ENCODE data around the gene DRD4.

The DRD4 gene

DNA sequence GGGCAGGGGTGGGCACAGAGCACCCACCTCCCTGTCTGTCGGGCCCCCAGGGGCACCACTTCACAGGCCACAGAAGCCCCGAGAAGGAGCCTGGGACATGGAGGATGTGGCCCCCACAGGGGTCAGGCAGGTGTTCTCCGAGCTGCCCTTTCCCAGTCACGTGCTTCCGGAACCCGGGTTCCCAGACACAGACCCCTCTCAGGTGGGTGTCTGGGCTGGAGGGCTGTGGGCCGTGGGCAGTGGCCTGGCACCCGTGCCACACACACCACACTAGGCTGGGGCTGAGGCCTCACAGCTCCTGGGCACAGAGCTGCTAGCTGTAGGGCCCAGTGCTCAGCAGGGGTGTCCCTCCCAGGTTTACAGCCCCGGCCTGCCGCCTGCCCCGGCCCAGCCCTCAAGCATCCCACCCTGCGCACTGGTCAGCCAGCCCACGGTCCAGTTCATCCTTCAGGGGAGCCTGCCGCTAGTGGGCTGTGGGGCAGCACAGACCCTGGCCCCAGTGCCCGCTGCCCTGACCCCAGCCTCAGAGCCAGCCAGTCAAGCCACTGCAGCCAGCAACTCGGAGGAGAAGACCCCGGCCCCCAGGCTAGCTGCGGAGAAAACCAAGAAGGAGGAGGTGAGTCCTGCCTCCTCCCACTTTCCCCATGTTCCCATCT lies 26.8 kb upstream of the DRD4 start:
- DNase-seq = no peak

DNA sequence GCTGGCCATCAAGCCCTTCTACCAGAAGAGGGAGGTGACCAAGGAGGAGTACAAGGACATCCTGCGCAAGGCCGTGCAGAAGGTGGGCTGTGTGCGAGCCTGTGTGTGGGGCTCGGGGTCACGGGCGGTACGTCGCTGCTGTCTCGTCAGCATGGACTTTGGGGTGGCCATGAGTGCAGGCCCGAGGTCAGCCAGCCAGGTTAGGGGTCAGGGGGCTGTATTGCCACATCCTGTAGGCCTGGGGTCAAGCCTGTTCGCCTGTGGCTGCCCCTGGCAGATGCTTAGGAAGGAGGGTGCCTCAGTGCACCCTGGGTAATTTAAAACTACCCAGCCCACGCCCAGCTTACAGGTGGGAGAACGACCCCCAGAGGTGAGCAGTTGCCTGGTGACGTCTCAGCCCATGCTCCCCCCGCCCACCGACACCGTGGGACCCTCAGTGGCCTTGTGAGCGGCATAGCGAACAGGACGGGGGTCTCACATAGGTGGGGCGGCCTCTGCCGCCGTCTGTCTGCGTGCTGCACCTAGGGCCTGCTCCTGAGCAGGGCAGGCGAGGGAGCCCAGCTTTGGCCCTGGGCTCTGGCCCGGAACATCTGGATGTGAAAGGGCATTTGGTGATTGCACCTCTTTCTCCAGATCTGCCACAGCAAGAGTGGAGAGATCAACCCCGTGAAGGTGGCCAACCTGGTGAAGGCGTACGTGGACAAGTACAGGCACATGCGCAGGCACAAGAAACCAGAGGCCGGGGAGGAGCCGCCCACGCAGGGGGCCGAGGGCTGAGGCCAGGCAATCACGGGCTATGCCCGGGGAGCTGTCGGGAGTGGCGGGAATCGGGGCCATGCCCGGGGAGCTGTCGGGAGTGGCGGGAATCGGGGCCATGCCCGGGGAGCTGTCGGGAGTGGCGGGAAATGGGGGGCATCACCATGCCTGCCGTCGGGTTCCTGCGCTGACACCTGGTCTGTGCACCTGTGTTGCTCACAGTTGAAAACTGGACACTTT lies 25.8 kb upstream of the DRD4 start:
- DNase-seq = no peak

DNA sequence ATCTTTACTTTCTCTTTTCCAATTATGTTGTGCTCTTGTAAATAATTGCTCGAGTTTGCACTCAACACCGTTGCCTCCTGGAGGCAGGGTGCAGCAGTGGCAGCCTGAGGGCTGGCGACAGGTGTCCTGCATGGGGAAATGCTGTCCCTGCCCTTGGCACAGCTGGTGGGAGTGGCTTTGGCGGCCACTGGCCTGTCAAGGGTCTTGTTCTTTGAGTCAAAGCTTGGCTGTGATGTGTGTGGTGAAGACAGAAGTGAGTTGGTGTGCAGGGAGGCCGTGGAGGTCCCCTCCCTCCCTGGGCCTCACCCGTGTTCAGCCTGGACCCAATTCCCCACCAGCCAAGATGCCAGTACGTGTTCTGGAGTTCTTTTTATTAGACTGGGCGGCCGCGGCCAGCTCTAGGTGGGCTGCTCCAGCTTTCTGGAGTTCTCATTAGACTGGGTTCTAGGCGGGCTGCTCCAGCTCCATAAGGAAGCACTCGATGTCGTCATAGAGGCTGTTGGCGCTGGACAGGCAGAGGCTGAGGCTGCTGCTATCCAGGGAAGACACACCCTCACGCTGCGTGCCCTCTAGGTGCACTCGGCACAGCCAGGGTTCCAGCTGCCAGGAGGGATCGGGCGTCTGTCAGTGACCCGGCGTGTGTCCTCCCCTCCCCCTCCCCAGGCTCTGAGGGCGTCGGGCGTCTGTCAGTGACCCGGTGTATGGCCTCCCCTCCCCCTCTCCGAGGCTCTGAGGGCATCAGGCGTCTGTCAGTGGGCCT lies 24.7 kb upstream of the DRD4 start:
- no peak for DNase-seq

DNA sequence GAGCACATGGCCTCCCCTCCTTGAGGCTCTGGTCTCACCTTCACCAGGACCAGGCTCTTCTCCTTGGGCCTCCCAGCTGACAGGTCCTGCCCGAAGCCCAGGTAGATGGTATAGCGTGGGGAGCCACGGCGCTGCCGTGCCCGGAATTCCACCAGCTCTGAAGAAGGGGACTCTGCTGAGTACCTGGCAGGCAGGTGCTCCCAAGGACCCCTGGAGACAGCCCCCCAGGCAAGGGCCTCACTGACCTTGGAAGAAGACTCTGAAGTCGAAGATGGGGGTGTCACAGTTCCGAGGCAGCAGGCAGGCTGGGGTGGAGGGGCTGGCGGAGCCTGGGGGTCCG lies 24.1 kb upstream of the DRD4 start:
- no peak for DNase-seq

DNA sequence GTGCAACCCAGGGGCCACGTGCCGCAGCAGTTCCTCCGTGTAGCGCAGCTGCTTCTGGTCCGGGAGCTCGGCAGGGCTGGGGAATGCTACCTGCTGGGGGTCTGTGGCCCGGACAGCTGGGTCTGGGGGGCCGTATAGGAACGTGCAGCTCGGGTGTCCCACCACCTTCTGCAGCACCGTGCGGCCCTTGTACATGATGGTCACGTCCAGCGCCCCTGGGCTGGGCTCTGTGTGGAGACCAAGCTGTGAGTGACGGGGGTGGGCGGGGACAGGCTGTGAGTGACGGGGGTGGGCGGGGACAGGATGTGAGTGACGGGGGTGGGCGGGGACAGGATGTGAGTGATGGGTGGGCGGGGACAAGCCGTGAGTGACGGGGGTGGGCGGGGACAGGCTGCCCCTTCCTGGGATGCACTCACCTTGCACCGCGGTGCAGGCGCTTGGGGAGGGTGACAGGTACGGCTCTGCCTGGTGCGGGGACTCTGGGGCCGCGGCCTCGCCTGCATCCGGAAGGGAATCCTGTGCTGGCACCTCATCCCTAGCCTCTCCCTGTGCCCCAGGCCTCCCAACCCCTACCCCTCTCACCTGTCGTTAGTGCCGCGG lies 23.6 kb upstream of the DRD4 start:
- peak; percentile 57 for DNase-seq

DNA sequence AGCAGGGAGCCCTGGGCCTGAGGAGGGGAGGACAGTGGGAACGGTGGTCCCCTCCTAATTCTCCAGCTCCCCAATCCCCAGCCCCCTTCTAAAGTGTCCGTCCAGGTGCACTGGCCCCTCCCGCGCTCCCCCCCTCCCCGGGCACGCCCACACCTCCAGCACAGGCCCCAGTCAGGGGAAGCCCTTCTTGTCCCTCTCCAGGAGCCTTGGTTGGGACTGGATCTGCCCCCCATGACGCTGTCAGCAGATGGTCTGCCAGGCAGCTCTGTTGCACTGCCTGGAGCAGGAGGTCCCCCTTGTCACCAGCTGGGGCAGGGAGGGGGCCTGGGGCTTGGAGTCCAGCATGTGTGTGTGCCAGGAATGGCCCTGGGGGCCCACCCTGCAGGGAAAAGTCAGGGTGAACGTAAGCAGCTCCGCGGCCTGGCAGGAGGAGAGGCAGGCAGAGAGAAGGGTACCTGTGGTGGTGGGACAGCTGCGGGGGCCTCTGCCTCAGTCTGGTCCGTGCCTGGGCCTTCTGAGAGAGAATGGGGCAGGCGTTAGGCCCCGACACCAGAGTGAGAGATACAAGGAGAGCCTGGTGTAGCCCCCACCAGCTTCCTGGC lies 22.9 kb upstream of the DRD4 start:
- DNase-seq = no peak

DNA sequence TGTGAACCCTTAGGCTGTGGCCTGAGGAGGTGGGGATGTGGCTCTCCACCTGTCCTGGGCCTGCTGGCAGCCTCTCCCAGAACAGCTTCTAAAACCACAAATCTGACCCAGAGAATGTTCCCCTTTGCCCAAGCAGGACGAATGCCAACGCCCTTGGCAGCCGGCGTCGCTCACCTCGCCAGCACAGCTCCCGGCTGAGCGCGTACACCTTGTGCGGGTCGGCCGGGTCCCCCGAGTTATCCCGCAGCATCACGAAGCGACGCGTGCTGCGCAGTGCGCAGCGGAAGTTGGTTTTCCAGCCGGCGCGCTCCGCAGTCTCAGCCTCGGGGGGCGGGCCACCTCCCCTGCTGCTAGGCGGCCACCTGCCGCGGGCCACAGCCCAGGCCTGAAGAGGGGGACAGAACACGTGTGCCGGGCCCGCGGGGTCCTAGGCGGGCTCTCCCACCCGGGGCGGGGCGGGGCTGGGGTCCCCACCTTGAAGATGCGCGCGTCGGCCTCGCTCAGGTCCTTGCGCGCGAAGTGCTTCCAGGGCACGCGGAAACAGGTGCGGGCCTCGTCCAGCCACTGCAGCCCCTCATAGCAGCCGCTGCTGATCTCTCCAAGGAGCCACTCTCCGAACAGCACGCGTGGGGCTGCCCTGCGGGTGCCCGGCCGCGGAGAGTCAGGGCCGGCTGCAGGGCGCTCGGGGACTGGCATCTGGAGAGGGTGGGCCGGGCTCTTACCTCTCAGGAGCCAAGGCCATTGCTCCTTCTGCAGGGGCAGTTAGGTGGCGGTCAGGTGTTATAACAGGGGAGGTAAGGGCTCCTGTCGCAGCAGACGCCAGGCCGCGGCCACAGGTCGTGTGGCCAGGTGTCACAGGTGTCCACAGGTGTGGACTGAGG lies 22.2 kb upstream of the DRD4 start:
- DNase-seq = no peak

DNA sequence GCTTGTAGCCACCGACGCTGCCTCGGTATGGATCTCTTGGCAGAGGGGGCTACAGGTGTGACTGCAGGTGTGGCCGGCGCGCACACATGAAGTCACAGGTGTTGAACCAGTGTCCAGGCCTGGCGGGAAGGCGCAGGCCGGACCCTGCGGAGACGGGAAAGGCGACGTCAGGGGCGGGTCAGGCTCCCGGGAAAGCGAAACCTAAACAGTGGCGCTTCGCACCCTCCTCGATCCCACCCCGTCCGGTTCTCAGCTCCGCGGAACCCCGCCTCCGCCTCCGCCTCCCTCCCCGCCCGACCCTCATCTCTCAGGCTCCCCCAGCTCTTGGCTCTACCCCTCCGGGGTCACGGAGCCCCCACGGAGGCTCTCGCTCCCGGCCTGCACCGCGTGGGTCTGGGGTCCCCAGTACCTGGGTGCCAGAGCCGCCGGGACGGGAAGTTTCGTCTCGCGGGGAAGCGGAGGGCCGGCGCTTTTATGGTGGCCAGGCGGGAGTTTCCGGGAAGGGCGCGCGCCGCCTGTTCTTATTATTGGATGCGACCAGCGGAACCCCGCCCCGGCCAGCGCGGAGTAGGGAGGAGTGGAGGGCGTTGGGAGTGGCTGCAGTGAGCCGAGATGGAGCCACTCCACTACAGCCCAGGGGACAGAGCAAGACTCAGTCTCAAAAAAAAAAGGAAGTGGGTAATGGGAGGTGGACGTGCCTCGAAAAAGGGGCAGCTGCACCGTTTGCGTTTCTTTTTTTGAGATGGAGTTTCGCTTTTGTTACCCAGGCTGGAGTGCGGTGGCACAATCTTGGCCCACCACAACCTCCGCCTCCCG lies 21.4 kb upstream of the DRD4 start, which contains the start of gene IRF7:
Gene IRF7 (minus strand): TSS at position 447 of the 816 bp plus-strand sequence. CDS start 586 bp downstream, outside the sequence.
- DNase-seq = peak; percentile 79

DNA sequence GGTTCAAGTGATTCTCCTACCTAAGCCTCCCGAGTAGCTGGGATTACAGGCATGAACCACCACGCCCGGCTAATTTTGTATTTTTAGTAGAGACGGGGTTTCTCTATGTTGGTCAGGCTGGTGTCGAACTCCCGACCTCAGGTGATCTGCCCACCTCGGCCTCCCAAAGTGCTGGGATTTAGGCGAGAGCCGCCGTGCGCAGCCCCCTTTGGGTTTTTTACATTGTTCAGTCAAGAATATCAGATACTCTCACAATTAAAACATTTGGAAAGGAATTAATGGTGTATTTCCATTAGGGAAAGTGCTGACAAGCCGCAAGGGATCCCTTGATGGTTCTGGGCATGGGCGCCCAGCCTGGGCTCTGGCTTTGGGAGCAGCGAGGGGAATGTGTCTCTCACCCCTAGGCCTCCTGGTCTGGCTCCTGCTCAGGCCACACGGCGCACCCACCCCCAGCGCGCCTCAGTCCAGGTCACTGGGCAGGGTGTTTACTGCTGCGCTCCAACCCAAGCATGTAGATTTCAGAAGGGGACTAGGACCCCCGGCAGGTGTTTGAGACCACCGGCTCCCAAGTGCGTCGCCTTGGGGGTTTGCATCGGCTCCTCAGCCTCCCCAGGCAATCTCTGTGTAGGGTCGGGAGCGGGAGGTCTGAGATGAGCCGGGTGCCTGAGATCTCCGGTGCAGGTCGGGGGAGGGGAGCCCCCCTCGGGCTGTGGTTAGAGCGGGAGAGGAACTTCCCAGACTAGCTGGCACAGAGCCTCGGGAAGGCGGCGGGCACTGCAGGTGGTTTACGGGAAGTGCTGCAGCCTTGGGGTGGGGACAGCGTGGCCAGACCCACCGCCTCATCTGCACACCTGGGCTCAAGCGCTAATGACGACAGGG lies 20.5 kb upstream of the DRD4 start:
- DNase-seq = no peak

DNA sequence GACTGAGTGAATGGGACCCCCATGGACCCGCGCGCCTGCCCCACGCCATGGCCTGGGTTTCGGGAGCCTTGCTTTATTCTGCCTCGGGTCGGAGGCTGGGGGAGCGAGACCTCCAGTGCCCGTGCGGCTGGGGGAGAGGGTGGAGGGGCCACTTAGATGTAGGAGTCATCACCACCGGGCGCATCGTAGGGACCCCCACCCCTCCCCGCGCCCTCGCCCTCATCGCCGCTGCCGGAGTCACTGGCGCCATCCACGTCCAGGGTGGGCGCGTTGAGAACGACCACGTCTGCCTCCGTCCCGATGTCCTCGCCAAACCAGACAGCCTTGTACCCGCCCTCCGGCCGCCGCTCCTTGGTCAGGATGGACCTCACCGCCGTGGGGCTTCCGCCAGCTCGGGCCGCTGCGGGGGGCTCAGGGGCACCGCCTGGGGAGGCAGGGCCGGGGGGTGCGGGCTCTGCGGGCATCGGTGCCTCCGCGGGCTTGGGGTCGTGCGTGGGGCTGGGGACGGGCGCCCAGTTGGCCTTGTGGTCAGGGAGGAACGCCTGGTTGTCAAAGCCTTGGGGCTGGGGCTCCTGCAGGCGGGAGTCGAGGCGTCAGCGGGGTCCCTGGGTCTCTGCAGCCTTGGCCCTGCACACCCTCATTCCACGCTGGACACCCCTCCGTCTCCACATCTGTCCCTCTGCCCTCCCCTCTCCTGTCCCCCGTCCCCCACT lies 19.7 kb upstream of the DRD4 start:
- DNase-seq = no peak

DNA sequence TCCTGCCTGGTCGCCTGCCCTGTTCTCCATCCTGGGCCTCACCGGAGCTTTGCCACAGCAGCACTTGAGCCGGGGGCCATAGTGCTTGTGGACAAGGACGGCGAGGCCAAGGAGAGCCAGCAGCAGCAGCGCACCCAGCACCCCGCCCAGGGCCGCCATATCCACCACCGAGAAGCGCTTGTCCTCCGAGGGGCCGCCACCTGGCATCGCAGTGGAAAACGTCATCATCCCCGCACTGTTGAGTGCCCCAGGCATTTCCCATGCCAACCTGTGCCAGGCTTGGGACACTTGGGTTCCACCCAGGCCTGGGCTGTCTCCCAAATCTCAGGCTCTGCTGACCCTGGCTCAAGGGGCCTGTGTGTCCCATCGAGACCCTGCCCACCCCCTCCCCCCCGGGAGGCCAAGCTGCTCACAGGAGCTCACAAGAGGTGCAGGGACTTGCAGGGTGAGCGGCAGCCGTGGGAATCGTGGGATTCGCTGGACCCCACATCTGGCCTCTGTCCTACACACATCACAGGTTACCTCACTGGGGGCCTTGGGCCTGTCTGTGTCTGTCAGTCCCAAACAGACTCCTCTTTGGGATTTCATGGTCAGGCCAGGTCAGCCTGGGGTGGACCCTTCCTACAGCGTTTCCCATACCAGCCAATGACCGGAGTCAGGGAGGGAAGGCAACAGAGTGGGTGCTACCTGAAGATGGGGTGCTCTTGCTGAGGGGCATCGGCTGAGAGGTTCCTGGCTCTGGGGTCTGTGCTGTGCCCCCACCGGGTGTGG lies 19.0 kb upstream of the DRD4 start:
- DNase-seq = no peak

DNA sequence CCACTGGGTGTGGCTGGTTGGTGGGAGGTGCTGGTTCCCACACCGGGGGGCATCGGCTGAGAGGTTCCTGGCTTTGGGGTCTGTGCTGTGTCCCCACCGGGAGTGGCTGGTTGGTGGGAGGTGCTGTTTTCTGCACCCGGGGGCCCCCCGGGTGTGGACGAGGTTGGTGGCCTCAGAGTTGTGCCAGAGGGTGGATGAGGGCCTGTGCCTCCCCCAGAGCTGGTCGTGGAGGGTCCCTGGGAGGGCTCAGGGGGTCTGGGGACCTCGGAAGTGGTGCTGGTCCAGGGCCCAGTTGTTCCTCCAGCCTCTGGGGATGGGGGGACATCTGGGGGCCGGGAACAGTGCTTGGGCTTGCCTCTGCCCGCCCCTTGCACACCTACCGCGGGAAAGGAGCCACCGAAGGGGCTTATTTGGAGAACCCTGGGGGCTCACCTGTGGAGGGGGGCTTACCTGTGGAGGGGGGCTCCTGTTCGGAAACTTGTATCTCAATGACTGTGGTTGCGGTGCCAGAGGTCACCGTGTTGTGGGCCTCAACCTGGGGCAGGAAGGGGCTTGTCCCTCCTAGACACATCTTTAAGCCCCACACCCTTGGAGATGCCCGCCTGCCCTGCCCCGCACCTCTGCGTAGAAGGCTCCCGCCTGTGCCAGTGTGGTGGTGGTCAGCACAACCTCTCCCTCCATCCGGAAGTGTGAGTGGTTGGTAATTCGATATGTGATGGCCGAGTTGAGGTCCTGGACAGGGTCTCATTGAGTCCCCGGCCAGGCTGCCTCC lies 18.0 kb upstream of the DRD4 start:
- no peak for DNase-seq

DNA sequence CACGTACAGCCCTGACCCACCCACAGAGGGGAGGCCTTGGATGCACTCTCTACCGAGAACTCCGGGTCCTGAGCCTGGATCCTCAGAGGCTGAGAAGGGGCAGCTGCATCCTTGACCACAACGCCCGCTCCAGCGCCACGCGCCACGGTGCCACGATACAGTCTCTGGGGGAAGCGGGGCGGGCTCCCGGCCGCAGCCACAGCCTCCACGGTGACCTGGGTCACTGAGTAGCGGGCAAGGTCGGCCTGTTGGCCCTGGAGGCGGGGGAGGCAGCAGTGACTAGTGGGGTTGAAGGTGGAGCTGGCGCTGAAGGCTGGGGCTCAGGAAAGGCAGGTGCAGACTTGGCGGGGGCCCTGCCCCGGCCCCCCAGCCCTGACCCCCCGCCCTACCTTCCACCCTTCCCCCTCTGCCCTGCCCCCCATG lies 17.4 kb upstream of the DRD4 start:
- DNase-seq = no peak

DNA sequence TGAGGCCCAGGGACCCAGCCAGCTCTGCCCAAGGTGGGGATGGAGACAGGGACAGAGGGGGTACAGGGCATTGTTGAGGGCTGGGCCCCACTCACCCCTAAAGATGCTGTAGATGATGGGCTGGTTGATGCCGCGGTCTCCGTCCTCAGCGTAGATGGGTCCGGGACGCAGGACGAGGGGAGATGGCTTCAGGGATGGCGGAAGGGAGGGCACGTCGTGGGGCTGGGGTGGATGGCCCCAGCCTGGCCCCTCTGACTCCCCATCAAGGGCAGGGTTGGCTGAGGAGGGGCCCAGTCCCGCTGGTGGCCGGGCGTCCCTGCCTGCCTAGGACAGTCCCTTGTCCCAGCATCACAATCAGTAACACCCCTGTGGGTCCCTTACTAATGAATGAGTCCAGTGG lies 16.9 kb upstream of the DRD4 start:
- no peak for DNase-seq

DNA sequence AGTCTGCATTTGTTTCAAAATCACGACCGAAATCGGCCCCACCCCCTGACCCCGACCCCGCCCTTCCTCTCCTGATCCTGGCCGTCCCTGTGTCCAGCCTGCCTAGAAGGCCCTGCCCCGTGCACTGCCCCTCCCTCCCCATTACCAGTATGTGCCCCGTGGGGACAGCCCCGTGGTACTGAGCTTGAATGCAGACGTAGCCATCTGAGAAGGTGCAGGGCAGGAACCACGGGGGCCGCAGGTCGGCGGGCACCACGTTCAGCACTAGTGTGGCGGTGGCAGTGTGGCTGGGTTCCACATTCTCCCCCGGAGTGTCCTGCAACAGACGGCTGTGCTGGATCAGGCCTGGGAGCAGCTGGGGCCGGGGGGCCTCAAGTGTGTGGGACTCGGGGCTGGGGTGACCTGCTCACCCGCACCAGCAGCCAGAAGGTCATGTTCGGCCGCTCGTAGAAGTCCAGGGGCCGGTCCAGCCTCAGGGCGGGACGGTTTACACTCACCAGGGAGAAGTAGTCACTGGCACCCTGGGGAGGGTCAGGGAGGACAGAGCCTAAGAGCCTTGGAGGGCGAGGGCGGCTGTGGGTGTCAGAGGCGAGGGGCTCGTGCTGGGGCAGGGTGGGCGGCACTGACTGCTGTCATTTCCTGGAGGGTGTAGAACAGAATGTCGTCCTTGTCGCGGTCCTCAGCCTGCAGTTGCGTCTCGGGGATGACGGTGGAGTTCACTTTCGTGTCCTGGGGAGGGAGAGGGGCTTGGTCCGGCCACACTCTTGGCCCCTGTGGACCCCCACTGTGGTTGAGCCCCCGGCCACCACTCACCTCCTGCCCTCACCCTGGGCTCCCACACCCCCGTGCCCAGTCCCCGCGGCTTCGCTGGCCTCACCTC lies 15.9 kb upstream of the DRD4 start:
- DNase-seq = no peak

DNA sequence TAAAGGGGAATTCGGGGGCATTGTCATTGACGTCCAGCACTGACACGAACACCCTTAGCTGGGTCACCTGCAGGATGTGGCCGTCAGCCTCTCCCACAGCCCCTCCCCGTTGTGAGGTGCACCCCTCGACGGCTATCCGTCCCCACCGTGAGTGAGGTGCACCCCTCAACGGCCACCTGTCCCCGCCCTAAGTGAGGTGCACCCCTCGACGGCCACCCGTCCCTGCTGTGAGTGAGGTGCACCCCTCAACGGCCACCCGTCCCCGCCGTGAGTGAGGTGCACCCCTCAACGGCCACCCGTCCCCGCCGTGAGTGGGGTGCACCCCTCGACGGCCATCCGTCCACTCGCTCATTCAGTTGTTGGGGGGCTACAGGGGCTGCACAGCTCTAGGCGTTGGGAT lies 15.2 kb upstream of the DRD4 start:
- no peak for DNase-seq
